Measurements from ENCODE around the gene SMIM32.

DNA sequence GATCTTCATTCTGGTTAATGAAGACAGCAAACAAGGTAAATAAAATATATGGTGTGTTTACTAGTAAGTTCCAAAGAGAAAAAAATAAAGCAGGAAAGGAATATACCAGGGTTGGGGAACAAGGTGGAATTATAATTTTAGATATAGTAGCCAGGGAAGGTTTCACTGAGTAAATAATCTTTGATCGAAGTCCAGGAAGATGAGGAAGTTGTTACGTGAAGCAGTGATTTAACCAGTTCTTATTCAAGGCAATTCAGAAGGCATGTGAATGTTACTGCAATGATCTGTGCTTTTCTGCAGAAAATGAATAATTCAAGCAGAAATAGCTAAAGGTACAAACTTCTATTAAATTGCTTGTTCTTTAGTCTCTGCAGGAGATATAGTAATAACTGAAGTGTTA, 6.2 kb downstream of the SMIM32 start:
- TF ChIP-seq, protein P1, sequence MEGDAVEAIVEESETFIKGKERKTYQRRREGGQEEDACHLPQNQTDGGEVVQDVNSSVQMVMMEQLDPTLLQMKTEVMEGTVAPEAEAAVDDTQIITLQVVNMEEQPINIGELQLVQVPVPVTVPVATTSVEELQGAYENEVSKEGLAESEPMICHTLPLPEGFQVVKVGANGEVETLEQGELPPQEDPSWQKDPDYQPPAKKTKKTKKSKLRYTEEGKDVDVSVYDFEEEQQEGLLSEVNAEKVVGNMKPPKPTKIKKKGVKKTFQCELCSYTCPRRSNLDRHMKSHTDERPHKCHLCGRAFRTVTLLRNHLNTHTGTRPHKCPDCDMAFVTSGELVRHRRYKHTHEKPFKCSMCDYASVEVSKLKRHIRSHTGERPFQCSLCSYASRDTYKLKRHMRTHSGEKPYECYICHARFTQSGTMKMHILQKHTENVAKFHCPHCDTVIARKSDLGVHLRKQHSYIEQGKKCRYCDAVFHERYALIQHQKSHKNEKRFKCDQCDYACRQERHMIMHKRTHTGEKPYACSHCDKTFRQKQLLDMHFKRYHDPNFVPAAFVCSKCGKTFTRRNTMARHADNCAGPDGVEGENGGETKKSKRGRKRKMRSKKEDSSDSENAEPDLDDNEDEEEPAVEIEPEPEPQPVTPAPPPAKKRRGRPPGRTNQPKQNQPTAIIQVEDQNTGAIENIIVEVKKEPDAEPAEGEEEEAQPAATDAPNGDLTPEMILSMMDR (IDR thresholded peaks at IDR 0.05; ENCODE audit: low read depth, low read length, missing input control): no peak
- TF ChIP-seq, protein P2, sequence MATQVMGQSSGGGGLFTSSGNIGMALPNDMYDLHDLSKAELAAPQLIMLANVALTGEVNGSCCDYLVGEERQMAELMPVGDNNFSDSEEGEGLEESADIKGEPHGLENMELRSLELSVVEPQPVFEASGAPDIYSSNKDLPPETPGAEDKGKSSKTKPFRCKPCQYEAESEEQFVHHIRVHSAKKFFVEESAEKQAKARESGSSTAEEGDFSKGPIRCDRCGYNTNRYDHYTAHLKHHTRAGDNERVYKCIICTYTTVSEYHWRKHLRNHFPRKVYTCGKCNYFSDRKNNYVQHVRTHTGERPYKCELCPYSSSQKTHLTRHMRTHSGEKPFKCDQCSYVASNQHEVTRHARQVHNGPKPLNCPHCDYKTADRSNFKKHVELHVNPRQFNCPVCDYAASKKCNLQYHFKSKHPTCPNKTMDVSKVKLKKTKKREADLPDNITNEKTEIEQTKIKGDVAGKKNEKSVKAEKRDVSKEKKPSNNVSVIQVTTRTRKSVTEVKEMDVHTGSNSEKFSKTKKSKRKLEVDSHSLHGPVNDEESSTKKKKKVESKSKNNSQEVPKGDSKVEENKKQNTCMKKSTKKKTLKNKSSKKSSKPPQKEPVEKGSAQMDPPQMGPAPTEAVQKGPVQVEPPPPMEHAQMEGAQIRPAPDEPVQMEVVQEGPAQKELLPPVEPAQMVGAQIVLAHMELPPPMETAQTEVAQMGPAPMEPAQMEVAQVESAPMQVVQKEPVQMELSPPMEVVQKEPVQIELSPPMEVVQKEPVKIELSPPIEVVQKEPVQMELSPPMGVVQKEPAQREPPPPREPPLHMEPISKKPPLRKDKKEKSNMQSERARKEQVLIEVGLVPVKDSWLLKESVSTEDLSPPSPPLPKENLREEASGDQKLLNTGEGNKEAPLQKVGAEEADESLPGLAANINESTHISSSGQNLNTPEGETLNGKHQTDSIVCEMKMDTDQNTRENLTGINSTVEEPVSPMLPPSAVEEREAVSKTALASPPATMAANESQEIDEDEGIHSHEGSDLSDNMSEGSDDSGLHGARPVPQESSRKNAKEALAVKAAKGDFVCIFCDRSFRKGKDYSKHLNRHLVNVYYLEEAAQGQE (IDR thresholded peaks at IDR 0.05): no peak
- no peak for TF ChIP-seq YY1 (IDR thresholded peaks at IDR 0.05)
- TF ChIP-seq, protein P3, sequence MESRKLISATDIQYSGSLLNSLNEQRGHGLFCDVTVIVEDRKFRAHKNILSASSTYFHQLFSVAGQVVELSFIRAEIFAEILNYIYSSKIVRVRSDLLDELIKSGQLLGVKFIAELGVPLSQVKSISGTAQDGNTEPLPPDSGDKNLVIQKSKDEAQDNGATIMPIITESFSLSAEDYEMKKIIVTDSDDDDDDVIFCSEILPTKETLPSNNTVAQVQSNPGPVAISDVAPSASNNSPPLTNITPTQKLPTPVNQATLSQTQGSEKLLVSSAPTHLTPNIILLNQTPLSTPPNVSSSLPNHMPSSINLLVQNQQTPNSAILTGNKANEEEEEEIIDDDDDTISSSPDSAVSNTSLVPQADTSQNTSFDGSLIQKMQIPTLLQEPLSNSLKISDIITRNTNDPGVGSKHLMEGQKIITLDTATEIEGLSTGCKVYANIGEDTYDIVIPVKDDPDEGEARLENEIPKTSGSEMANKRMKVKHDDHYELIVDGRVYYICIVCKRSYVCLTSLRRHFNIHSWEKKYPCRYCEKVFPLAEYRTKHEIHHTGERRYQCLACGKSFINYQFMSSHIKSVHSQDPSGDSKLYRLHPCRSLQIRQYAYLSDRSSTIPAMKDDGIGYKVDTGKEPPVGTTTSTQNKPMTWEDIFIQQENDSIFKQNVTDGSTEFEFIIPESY (IDR thresholded peaks at IDR 0.05): no peak
- no peak for TF ChIP-seq MAX (IDR thresholded peaks at IDR 0.05)
- no peak for TF ChIP-seq RAD21 (IDR thresholded peaks at IDR 0.05)
- TF ChIP-seq TAF1 (conservative IDR thresholded peaks at IDR 0.05): no peak
- no peak for TF ChIP-seq SP1 (IDR thresholded peaks at IDR 0.05)
- no peak for TF ChIP-seq HNF4G (IDR thresholded peaks at IDR 0.05)
- TF ChIP-seq RXRA (IDR thresholded peaks at IDR 0.05): no peak
- TF ChIP-seq EGR1 (IDR thresholded peaks at IDR 0.05; ENCODE audit: low read depth in 2 of 2): no peak
- TF ChIP-seq, protein P4, sequence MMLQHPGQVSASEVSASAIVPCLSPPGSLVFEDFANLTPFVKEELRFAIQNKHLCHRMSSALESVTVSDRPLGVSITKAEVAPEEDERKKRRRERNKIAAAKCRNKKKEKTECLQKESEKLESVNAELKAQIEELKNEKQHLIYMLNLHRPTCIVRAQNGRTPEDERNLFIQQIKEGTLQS (IDR thresholded peaks at IDR 0.05): no peak
- TF ChIP-seq GABPA (IDR thresholded peaks at IDR 0.05 in 1 of 2, conservative IDR thresholded peaks at IDR 0.05 in 1 of 2): no peak
